ENCODE results near the gene TIAM2. TPM values are rescaled to one million over a fixed set of nuclear protein-coding genes. Genes with fewer than 3 reads are reported as not detected.

The TIAM2 gene
- total RNA-seq, 1 experiment from 2014 or later, result 18.8 TPM

DNA sequence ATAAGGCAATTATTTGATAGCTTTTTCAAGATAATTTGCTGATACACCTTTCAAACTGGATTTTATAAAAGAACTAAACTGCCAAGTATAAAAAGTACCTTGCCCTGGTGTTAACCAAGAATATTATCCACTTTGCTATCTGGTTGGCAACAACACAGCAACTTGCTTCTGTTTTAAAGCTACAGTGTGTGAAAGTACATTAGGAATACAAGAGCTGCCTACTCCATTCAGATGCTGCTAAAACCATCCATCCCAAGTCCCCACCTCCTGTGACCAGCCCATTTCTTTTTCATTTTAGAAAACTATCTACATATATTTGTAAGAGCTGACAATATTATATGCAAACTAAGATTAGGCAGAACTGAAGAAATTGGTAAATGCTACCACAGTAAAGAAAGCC lies 281.5 kb downstream of the TIAM2 start:
- no peak for DNase-seq (ENCODE audit: low read depth)

DNA sequence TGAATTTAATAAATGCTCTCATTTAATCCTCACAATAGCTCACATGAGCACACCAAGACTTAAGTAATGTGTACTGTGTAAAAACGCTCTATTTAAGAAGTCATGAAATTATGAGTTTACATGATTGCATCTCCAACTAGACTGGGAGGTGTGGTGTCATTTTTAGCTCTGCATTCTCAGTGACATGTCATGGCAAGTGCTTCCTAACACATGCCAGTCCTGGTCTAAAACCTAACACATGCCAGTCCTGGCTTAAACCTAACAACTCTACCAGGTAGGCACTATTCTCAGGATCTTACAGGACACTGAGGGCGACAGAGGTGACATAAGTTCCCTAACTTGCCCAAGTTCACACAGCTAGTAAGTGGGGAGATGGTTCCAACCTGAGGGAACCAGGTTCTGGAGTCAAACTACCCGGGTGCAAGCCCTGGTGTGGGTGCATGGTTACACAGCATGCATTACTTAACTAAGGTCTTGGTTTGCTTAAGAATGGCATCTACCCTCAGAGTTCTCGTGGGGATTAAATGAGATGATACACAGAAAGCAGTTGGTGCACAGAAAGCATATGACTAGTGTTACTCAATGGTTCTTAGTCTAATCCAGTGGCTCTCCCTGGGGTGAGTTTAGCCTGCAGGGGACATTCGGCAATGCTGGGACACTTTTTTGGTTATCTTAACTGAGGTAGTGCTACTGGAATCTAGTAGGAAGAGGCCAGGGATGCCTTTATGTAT lies 283.4 kb downstream of the TIAM2 start:
- DNase-seq (ENCODE audit: low read depth), result no peak

DNA sequence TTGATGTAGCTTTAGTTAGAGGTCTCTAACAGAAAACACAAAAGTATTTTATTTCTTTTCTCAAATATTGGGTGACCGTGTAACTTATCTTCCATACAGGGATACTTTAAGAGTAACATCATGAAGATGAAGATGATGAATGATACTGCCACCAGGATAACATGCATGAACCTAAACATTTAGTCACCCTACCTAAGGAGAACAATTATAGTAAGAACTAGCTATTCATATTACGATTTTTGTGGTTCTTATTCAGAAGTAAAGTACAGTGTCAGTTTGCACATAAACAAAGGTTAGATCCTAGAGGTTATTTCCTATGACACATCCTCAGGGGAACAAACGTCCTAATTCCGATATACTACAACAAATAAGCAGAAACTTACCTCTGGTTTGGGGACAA lies 289.7 kb downstream of the TIAM2 start:
- DNase-seq (ENCODE audit: low read depth), result no peak

DNA sequence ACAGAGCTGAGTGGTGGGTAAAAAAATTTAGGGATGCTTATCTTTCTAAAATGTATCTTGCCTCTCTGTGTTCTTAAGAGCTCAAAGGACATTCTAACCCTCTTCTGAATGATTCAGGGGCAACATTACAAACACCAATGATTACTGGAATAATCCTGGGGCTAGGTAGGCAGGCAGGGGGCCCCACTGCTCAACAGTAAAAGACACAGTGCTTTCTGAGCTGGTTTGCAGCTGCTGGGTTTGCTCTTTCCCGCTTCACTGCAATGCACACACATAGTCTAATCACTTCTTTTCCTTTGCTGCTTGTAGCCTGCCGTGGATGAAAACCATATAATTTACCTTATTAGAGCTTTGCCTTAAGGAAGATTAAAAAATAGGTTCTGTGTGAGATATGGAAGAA lies 292.6 kb downstream of the TIAM2 start:
- DNase-seq (ENCODE audit: low read depth), result no peak

DNA sequence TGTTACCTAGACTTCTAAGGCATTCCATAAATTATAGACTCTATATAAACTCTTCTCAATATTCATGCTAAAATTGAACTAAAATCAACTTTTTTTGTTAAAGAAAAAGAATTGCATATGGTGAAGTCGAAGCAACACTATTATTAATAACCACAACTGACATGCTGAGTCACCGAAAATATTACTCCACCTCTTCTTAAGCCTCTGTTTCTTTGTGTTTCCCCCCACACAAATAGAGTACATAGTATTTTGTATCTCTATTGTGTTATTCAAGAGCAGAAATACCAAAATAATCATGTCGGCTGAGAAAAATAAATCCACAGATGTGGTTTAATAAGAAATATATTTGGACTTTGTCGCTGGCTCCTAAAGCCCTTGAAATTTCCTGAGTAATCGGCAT lies 295.4 kb downstream of the TIAM2 start:
- no peak for DNase-seq (ENCODE audit: low read depth)

DNA sequence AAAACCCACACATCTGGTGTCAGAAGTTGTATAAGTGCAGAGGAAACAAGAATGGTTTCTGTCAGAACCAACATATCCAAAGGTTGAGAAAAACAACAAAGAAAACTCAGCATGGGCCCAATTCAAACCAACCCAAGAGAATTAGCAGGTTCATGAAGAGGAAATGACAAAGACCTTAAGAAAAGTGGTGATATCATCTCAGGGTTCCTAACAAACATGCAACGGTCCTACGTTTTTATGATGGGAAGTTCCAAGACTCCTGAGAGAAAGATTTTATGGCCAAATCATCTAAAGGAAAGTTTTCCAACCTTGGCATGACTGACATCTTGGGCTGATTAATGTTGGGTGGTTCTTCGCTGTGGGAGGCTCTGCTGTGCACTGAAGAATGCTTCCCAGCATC lies 296.2 kb downstream of the TIAM2 start:
- DNase-seq (ENCODE audit: low read depth), result no peak

DNA sequence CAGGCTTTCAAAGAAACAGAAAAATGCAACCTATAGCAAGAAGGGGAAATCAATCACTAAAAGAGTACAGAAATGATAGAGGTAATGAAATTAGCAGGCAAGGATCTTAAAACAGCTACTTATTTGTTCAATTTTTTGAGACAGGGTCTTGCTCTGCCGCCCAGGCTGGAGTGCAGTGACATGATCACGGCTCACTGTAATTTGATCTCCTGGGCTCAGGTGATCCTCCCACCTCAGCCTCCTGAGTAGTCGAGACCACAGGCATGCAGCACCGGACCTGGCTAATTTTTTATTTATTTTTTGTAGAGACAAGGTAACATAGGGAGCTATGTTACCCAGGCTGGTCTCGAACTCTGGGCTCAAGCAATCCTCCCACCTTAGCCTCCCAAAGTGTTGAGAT lies 297.6 kb downstream of the TIAM2 start:
- no peak for DNase-seq (ENCODE audit: low read depth)

DNA sequence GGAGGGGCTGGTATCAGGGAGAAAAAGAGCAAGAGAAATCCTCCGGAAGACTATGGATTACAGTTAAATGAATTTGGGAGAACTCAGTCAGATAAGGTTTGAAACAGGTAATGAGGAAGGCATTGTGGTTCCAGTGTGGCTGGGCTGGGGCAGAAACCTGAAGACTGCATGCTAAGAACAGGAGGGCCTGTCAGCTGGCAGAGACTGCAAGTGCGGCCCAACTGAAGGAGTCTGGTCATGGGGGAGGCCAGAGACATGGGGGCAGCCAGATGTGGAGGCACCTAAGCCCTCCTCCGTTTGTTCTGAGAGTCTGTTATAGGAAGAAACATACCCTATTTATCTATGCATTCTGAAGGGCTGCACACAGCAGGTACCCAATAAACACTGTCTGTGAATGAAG lies 302.6 kb downstream of the TIAM2 start:
- no peak for DNase-seq (ENCODE audit: low read depth)

DNA sequence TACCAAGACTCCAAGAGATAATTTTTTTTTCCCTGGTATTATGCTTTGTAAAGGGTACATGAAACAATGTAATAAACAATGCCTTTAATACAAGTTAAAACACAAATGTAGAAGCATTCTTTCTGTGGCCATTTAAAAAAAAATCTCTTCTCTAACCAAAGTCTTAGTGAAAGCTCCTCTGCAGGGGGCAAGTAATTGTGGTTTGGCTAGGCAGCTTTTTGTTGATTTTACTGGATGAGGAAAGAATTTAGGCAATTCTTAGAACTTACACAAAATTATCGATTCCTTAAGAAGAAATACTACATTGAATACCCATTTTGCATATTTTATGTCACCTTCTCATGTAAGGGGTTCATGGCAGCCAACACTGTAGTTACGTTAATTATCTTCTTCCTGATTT lies 306.8 kb downstream of the TIAM2 start:
- DNase-seq (ENCODE audit: low read depth), result peak; percentile 59

DNA sequence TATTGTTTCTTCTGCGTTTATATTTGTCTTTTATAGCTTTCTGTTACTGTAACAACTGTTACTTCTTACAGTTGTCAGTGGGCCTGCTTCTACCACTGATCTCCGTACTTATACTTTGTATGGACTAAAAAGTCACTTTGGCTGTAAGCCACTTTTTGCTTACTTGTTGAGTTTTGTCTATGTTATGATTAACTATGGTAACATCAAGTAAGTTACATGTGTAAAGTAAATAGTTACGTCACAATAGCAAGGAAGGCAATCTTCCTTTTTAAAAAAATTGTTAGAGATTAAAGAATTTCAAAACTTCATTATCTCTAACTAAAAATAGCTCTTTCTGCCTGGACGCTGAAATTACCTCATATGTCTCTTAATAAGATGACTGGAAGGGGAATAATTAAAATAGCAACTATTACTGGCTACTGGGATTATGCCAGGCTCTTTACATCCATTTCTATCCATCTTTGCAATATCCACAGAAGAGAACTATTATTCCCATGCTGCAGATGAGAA lies 308.3 kb downstream of the TIAM2 start:
- DNase-seq (ENCODE audit: low read depth), result peak; percentile 35

DNA sequence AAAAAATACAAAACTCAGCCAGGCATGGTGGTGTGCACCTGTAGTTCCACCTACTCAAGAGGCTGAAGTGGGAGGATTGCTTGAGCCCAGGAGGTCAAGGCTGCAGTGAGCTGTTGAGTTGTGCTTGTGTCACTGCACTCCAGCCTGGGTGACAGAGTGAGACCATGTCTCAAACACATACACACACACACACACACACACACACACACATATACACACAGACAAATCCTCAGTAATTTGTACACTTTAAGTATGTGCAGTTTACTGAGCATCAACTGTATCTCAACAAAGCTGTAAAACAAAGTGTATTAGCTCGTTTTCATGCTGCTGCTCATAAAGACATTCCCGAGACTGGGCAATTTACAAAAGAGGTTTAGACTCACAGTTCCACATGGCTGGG lies 311.8 kb downstream of the TIAM2 start:
- no peak for DNase-seq (ENCODE audit: low read depth)
